PC-3 (cell line): Measurements from ENCODE around the gene RAB6C. TPM values are rescaled to one million over a fixed set of nuclear protein-coding genes. Genes with fewer than 3 reads are reported as not detected.
"Not testable (repeated sequence)": the region's sequence is repeated elsewhere in the genome, so short reads cannot be mapped to it uniquely, and the experiment has no call there.

ENCODE experiments used
- ATAC-seq: fragments of 200-7000 bp; cut with Tn5 transposase; 2 replicates; pipeline ENCODE4 v1.9.1; 2020; ENCODE audit warnings: mild to moderate bottlenecking, moderate library complexity
- BruUV-seq: library from RNA; stranded (reverse); fragments of 400-500 nt; replicated peaks from 2 replicates; lab custom pipeline; 2021; lab: Mats Ljungman, UMichigan
- CTCF ChIA-PET: fragments of 300-600 bp; sonication (Branson Sonifier 250); formaldehyde crosslinking; loops from one replicate; lab custom pipeline; 2022; ENCODE audit warnings: antibody characterized with exemption; lab: Charles Lee
- POLR2A ChIA-PET: fragments of 300-600 bp; sonication (Branson Sonifier 250); formaldehyde crosslinking; loops from one replicate; lab custom pipeline; 2022; ENCODE audit warnings: antibody characterized with exemption; ENCODE audit not compliant: unreplicated experiment; lab: Charles Lee
- DNase-seq: peaks from one replicate; pipeline ENCODE4 v3.0.0-alpha.2; 2015
- H2AFZ ChIP-seq: fragments of 300-600 bp; sonication (generic); 2 replicates; pipeline ENCODE4 v1.6.0; 2016; ENCODE audit warnings: antibody characterized with exemption, low read length
- H3F3A ChIP-seq: fragments of 300-600 bp; sonication (generic); one replicate; pipeline ENCODE4 v1.6.0; 2017; ENCODE audit warnings: antibody characterized with exemption, low read length, control low read depth, mild to moderate bottlenecking; ENCODE audit not compliant: unreplicated experiment
- H3K27ac ChIP-seq: fragments of 300-600 bp; sonication (generic); 2 replicates; pipeline ENCODE4 v1.5.1; 2016; ENCODE audit warnings: mild to moderate bottlenecking, low read length
- H3K27me3 ChIP-seq: fragments of 300-600 bp; sonication (generic); 2 replicates; pipeline ENCODE4 v1.6.1; 2016; ENCODE audit warnings: low read length, mixed read lengths
- H3K36me3 ChIP-seq: fragments of 300-600 bp; sonication (generic); 2 replicates; pipeline ENCODE4 v1.6.1; 2016; ENCODE audit warnings: low read depth, mixed run types, low read length, mixed read lengths
- H3K4me1 ChIP-seq: fragments of 300-600 bp; sonication (generic); 2 replicates; pipeline ENCODE4 v1.5.1; 2016; ENCODE audit warnings: low read length; ENCODE audit not compliant: insufficient read depth
- H3K4me2 ChIP-seq: fragments of 300-600 bp; sonication (generic); 2 replicates; pipeline ENCODE4 v1.6.0; 2016; ENCODE audit warnings: low read length
- H3K4me3 ChIP-seq: fragments of 300-600 bp; sonication (generic); 2 replicates; pipeline ENCODE4 v1.5.1; 2016; ENCODE audit warnings: mild to moderate bottlenecking, low read length, mixed read lengths
- H3K79me2 ChIP-seq: fragments of 300-600 bp; sonication (generic); 2 replicates; pipeline ENCODE4 v1.6.1; 2017; ENCODE audit warnings: low read length, mixed read lengths
- H3K9ac ChIP-seq: fragments of 300-600 bp; sonication (generic); 2 replicates; pipeline ENCODE4 v1.6.0; 2016; ENCODE audit warnings: mild to moderate bottlenecking, low read length
- H3K9me2 ChIP-seq: fragments of 300-600 bp; sonication (generic); replicated peaks from 2 replicates; pipeline ENCODE4 v1.6.1; 2016; ENCODE audit warnings: mixed run types, low read length, mixed read lengths
- H3K9me3 ChIP-seq: fragments of 300-600 bp; sonication (generic); 2 replicates; pipeline ENCODE4 v1.6.1; 2016; ENCODE audit warnings: low read length, mixed read lengths
- H4K20me1 ChIP-seq: fragments of 300-600 bp; sonication (generic); 2 replicates; pipeline ENCODE4 v1.6.1; 2016; ENCODE audit warnings: low read length, mixed read lengths
- CTCF ChIP-seq: fragments of 300-600 bp; sonication (generic); conservative IDR thresholded peaks from 2 replicates; pipeline ENCODE4 v1.5.1; 2017; ENCODE audit warnings: antibody characterized with exemption, low read depth, mild to moderate bottlenecking, low read length
- EZH2 ChIP-seq: fragments of 300-600 bp; sonication (generic); IDR thresholded peaks from one replicate; pipeline ENCODE4 v1.6.1; 2017; ENCODE audit warnings: antibody characterized with exemption, mild to moderate bottlenecking, low read length; ENCODE audit not compliant: unreplicated experiment
- EZH2phosphoT487 ChIP-seq: fragments of 300-600 bp; sonication (generic); IDR thresholded peaks from 2 replicates; pipeline ENCODE4 v1.6.1; 2018; ENCODE audit warnings: mild to moderate bottlenecking, antibody characterized with exemption, low read length, borderline replicate concordance
- intact Hi-C: fragments of 100-400 bp; cut with micrococcal nuclease; formaldehyde crosslinking; loops from 2 replicates; pipeline ENCODE4 v1.9.0; 2023
- total RNA-seq: library from RNA; depleted of rRNA; stranded (reverse); fragments of >200 nt; gene quantifications from 2 replicates; pipeline ENCODE4 v1.2.3, GENCODE V29; 2014

Gene RAB6C
- total RNA-seq, 1 experiment from 2014 or later, result 0.04 TPM

- TF ChIP-seq EZH2phosphoT487 (no peak), EZH2 (no peak), CTCF (no peak)
- Histone ChIP-seq H3F3A (no peaks in the 10 kb centered on the region), H4K20me1 (no peaks in the 10 kb centered on the region), H3K9me2 (no peaks in the 10 kb centered on the region), H3K9me3 (no peaks in the 10 kb centered on the region), H3K36me3 (no peaks in the 10 kb centered on the region), H3K27ac (no peak overlapping the region), H3K4me2 (no peak overlapping the region), H2AFZ (no peak overlapping the region), H3K4me1 (no peaks in the 10 kb centered on the region), H3K27me3 (no peaks in the 10 kb centered on the region), H3K79me2 (no peaks in the 10 kb centered on the region), H3K9ac (no peak overlapping the region), H3K4me3 (no peak overlapping the region)
- BruUV-seq, result no TSS peak
- CTCF ChIA-PET, result no interaction called here
- intact Hi-C loops, result no loop called here
- no peak for DNase-seq
- POLR2A ChIA-PET, result no interaction called here
- no peak for ATAC-seq
Measured at GRCh38 chr2:129957891-129958290, 21.6 kb upstream of the RAB6C start.

- H3K27me3 ChIP-seq, H3K4me1 ChIP-seq, POLR2A ChIA-PET, H3K4me2 ChIP-seq, ATAC-seq, DNase-seq, H3K36me3 ChIP-seq, H3K9ac ChIP-seq, H4K20me1 ChIP-seq, H3K9me3 ChIP-seq, H3F3A ChIP-seq, H3K4me3 ChIP-seq, H3K27ac ChIP-seq, BruUV-seq, H2AFZ ChIP-seq, H3K9me2 ChIP-seq, H3K79me2 ChIP-seq, intact Hi-C loops, CTCF ChIA-PET: not testable (repeated sequence)
Measured at GRCh38 chr2:129958736-129959135, 20.7 kb upstream of the RAB6C start.

GRCh38 chr2:129968605-129969004, 10.9 kb upstream of the RAB6C start:
- POLR2A ChIA-PET, BruUV-seq, H2AFZ ChIP-seq, H3K79me2 ChIP-seq, H3K9ac ChIP-seq, intact Hi-C loops, H3K9me3 ChIP-seq, H4K20me1 ChIP-seq, H3K36me3 ChIP-seq, ATAC-seq, DNase-seq, CTCF ChIA-PET, H3K27ac ChIP-seq, H3K9me2 ChIP-seq, H3K4me3 ChIP-seq, H3F3A ChIP-seq, H3K4me1 ChIP-seq, H3K4me2 ChIP-seq: not testable (repeated sequence)
- H3K27me3 ChIP-seq, result peaks cover 19% of the 10 kb centered on the region; the same call in 1 of the 2 replicates
